HEK293 (cell line): Measurements from ENCODE around the gene METTL15.

Experiments used
- CTCF ChIA-PET: fragments of 350-600 bp; formaldehyde crosslinking; extraction: SDS; loops from one replicate; lab custom pipeline; 2021; ENCODE audit warnings: antibody characterized with exemption; lab: Yijun Ruan, JAX
- POLR2A ChIA-PET: fragments of 300-600 bp; formaldehyde crosslinking; extraction: SDS; loops from one replicate; lab custom pipeline; 2020; ENCODE audit warnings: antibody characterized with exemption, inconsistent platforms; lab: Yijun Ruan, JAX
- H3K27ac ChIP-seq: fragments of 200-500 bp; sonication (Bioruptor generic); 2 replicates; pipeline ENCODE4 v1.5.1; 2014; ENCODE audit warnings: low read depth, low read length, control low read depth, inconsistent platforms; ENCODE audit errors: extremely low read depth
- H3K36me3 ChIP-seq, 2 experiments: fragments of 200-500 bp in 1 of 2; sonication (Bioruptor generic) in 1 of 2; 1 replicate in 1 of 2; 2 replicates in 1 of 2; pipeline ENCODE4 v1.5.1; 2014 to 2017; ENCODE audit warnings: inconsistent platforms in 2 of 2, low read length in 2 of 2; ENCODE audit not compliant: control insufficient read depth in 2 of 2, insufficient read depth in 1 of 2
- H3K4me1 ChIP-seq: fragments of 200-500 bp; sonication (Bioruptor generic); 2 replicates; pipeline ENCODE4 v1.5.1; 2014; ENCODE audit warnings: mild to moderate bottlenecking, low read length, inconsistent platforms; ENCODE audit not compliant: control insufficient read depth, insufficient read depth
- H3K4me3 ChIP-seq: 2 replicates; pipeline ENCODE4 v1.5.1; 2011; ENCODE audit warnings: low read depth, mild to moderate bottlenecking, control low read depth, low read length, moderate library complexity
- H3K9me3 ChIP-seq: fragments of 200-500 bp; sonication (Bioruptor generic); 2 replicates; pipeline ENCODE4 v1.5.1; 2014; ENCODE audit warnings: low read depth, low read length, inconsistent platforms; ENCODE audit not compliant: control insufficient read depth, insufficient read depth
- BCL6B ChIP-seq: fragments of 450-650 bp; formaldehyde crosslinking; IDR thresholded peaks from 2 replicates; pipeline ENCODE4 v1.5.1; 2017; ENCODE audit warnings: missing biosample characterization, missing genetic modification characterization
- HIC1 ChIP-seq: fragments of 450-650 bp; formaldehyde crosslinking; IDR thresholded peaks from 2 replicates; pipeline ENCODE4 v1.5.1; 2016; ENCODE audit warnings: missing biosample characterization, missing genetic modification characterization
- KLF17 ChIP-seq: fragments of 450-650 bp; formaldehyde crosslinking; IDR thresholded peaks from 2 replicates; pipeline ENCODE4 v1.5.1; 2016; ENCODE audit warnings: missing biosample characterization, missing genetic modification characterization
- REST ChIP-seq: fragments of 450-650 bp; formaldehyde crosslinking; IDR thresholded peaks from 2 replicates; pipeline ENCODE4 v1.5.1; 2016; ENCODE audit warnings: missing biosample characterization, missing genetic modification characterization
- SP3 ChIP-seq: fragments of 450-650 bp; formaldehyde crosslinking; IDR thresholded peaks from 2 replicates; pipeline ENCODE4 v1.5.1; 2016; ENCODE audit warnings: missing biosample characterization, missing genetic modification characterization
- ZFP37 ChIP-seq: fragments of 450-650 bp; formaldehyde crosslinking; IDR thresholded peaks from 2 replicates; pipeline ENCODE4 v1.5.1; 2016; ENCODE audit warnings: missing biosample characterization, missing genetic modification characterization
- ZNF133 ChIP-seq: fragments of 450-650 bp; formaldehyde crosslinking; IDR thresholded peaks from 2 replicates; pipeline ENCODE4 v1.5.1; 2016; ENCODE audit warnings: missing biosample characterization, missing genetic modification characterization
- ZNF184 ChIP-seq: fragments of 450-650 bp; IDR thresholded peaks from 2 replicates; pipeline ENCODE4 v1.5.1; 2018; ENCODE audit warnings: missing biosample characterization, mild to moderate bottlenecking, missing genetic modification characterization
- ZNF214 ChIP-seq: fragments of 450-650 bp; formaldehyde crosslinking; IDR thresholded peaks from 2 replicates; pipeline ENCODE4 v1.5.1; 2017; ENCODE audit warnings: missing biosample characterization, mild to moderate bottlenecking, missing genetic modification characterization, borderline replicate concordance
- ZNF221 ChIP-seq: fragments of 450-650 bp; formaldehyde crosslinking; IDR thresholded peaks from 2 replicates; pipeline ENCODE4 v1.5.1; 2017; ENCODE audit warnings: missing biosample characterization, missing genetic modification characterization, borderline replicate concordance
- ZNF292 ChIP-seq: fragments of 450-650 bp; formaldehyde crosslinking; IDR thresholded peaks from 2 replicates; pipeline ENCODE4 v1.5.1; 2016; ENCODE audit warnings: low read depth, missing biosample characterization, missing genetic modification characterization, borderline replicate concordance
- ZNF311 ChIP-seq: fragments of 450-650 bp; formaldehyde crosslinking; IDR thresholded peaks from 2 replicates; pipeline ENCODE4 v1.5.1; 2017; ENCODE audit warnings: missing biosample characterization, missing genetic modification characterization, borderline replicate concordance
- ZNF341 ChIP-seq: fragments of 450-650 bp; formaldehyde crosslinking; IDR thresholded peaks from 2 replicates; pipeline ENCODE4; 2016; ENCODE audit warnings: low read depth, missing biosample characterization, missing genetic modification characterization
- ZNF473 ChIP-seq: fragments of 450-650 bp; formaldehyde crosslinking; IDR thresholded peaks from 2 replicates; pipeline ENCODE4 v1.5.1; 2017; ENCODE audit warnings: missing biosample characterization, missing genetic modification characterization
- ZNF544 ChIP-seq: fragments of 450-650 bp; formaldehyde crosslinking; IDR thresholded peaks from 2 replicates; pipeline ENCODE4 v1.5.0; 2017; ENCODE audit warnings: missing biosample characterization, missing genetic modification characterization
- ZNF580 ChIP-seq: fragments of 450-650 bp; formaldehyde crosslinking; IDR thresholded peaks from 2 replicates; pipeline ENCODE4 v1.5.1; 2016; ENCODE audit warnings: missing biosample characterization, missing genetic modification characterization
- ZNF596 ChIP-seq: fragments of 450-650 bp; IDR thresholded peaks from 2 replicates; pipeline ENCODE4 v1.5.0; 2018; ENCODE audit warnings: missing biosample characterization, mild to moderate bottlenecking, missing genetic modification characterization, moderate library complexity
- ZNF639 ChIP-seq: fragments of 450-650 bp; formaldehyde crosslinking; IDR thresholded peaks from 2 replicates; pipeline ENCODE4 v1.5.1; 2016; ENCODE audit warnings: missing biosample characterization, missing genetic modification characterization
- ZNF785 ChIP-seq: fragments of 450-650 bp; formaldehyde crosslinking; IDR thresholded peaks from 2 replicates; pipeline ENCODE4 v1.5.1; 2016; ENCODE audit warnings: missing biosample characterization, missing genetic modification characterization
- ZSCAN18 ChIP-seq: fragments of 450-650 bp; formaldehyde crosslinking; IDR thresholded peaks from 2 replicates; pipeline ENCODE4 v1.5.1; 2016; ENCODE audit warnings: missing biosample characterization, missing genetic modification characterization
- ZXDB ChIP-seq: fragments of 450-650 bp; formaldehyde crosslinking; IDR thresholded peaks from 2 replicates; pipeline ENCODE4 v1.5.1; 2016; ENCODE audit warnings: missing biosample characterization, missing genetic modification characterization

METTL15 gene

GRCh38 chr11:28092786-28093185 is 15.4 kb upstream of the METTL15 start:
- Histone ChIP-seq H3K36me3 (peaks cover 7 to 42% of the 10 kb centered on the region in 2 experiments; a peak in 2 of 3 replicates), H3K4me1 (no peaks in the 10 kb centered on the region), H3K27ac (no peak overlapping the region), H3K9me3 (no peaks in the 10 kb centered on the region), H3K4me3 (no peak overlapping the region)
- TF ChIP-seq SP3 (no peak), ZNF133 (tag by site-specific recombination) (no peak), ZNF580 (tag by site-specific recombination) (no peak), ZNF311 (tag by site-specific recombination) (no peak), ZNF639 (tag by site-specific recombination) (no peak), ZXDB (tag by site-specific recombination) (no peak), ZFP37 (tag by site-specific recombination) (no peak), BCL6B (no peak)
- POLR2A ChIA-PET = no interaction called here
- CTCF ChIA-PET = no interaction called here

GRCh38 chr11:28098257-28098656 is 9.9 kb upstream of the METTL15 start:
- no peaks in the 10 kb centered on the region for H3K4me1 ChIP-seq
- no peaks in the 10 kb centered on the region for H3K9me3 ChIP-seq
- ChIA-PET CTCF (no interaction called here), POLR2A (no interaction called here)
- no peak overlapping the region for H3K27ac ChIP-seq
- TF ChIP-seq ZNF341 (tag by site-specific recombination) (no peak), ZNF596 (tag by site-specific recombination) (no peak), ZNF184 (no peak), ZNF785 (no peak), ZNF292 (tag by site-specific recombination) (no peak), ZNF473 (tag by site-specific recombination) (no peak), ZNF214 (tag by site-specific recombination) (no peak)
- H3K36me3 ChIP-seq = peaks cover 0 to 26% of the 10 kb centered on the region in 2 experiments; a peak in 2 of 3 replicates
- no peak overlapping the region for H3K4me3 ChIP-seq

- CTCF ChIA-PET = interaction anchor here (0.7 kb wide), 1 partner anchor 18 kb away, joined by 4 read pairs; no protein-coding TSS in a partner anchor
- H3K4me1 ChIP-seq = no peaks in the 10 kb centered on the region
- POLR2A ChIA-PET = no interaction called here
- H3K36me3 ChIP-seq = peaks cover 0 to 21% of the 10 kb centered on the region in 2 experiments; a peak in 2 of 3 replicates
- no peak overlapping the region for H3K27ac ChIP-seq
- H3K9me3 ChIP-seq = no peaks in the 10 kb centered on the region
- H3K4me3 ChIP-seq = no peak overlapping the region
- TF ChIP-seq ZNF544 (tag by site-specific recombination) = no peak
- TF ChIP-seq REST (tag by site-specific recombination) = no peak
- TF ChIP-seq ZSCAN18 (tag by site-specific recombination) = no peak
- no peak for TF ChIP-seq KLF17 (tag by site-specific recombination)
- no peak for TF ChIP-seq HIC1 (tag by site-specific recombination)
- TF ChIP-seq ZNF221 (tag by site-specific recombination) = no peak
Observed at GRCh38 chr11:28099715-28100114, 8.5 kb upstream of the METTL15 start.
